HG03439 (cell line): ENCODE data around the gene RFC3.
"Not testable (repeated sequence)": the region's sequence is repeated elsewhere in the genome, so short reads cannot be mapped to it uniquely, and the experiment has no call there.

Source experiments
- ATAC-seq: cut with Tn5 transposase; IDR thresholded peaks from one replicate; pipeline ENCODE4 v1.9.1; 2021; ENCODE audit warnings: mild to moderate bottlenecking, moderate library complexity; ENCODE audit not compliant: unreplicated experiment

The RFC3 gene

GRCh38 chr13:33817901-33818706 lies at the start of gene RFC3:
Gene RFC3, plus strand, starts transcription at chr13:33818149. Its CDS starts 30 bp downstream, at chr13:33818179.
- ATAC-seq: peak; percentile 93

- ATAC-seq: no peak
Observed at GRCh38 chr13:33771296-33771695, 46.7 kb upstream of the RFC3 start.

- no peak for ATAC-seq
Observed at GRCh38 chr13:33773790-33774462, 44.0 kb upstream of the RFC3 start.

- no peak for ATAC-seq
Observed at GRCh38 chr13:33775339-33776108, 42.4 kb upstream of the RFC3 start.

- ATAC-seq: no peak
Observed at GRCh38 chr13:33776239-33776881, 41.6 kb upstream of the RFC3 start.

GRCh38 chr13:33782631-33783030 lies 35.3 kb upstream of the RFC3 start:
- ATAC-seq: no peak

- not testable (repeated sequence) for ATAC-seq
Observed at GRCh38 chr13:33783212-33783611, 34.7 kb upstream of the RFC3 start.

- no peak for ATAC-seq
Observed at GRCh38 chr13:33784738-33785137, 33.2 kb upstream of the RFC3 start.

- ATAC-seq: no peak
Observed at GRCh38 chr13:33785384-33785783, 32.6 kb upstream of the RFC3 start.

GRCh38 chr13:33787051-33787591 lies 30.8 kb upstream of the RFC3 start:
- ATAC-seq: peak; percentile 52

GRCh38 chr13:33789066-33789606 lies 28.8 kb upstream of the RFC3 start:
- no peak for ATAC-seq

GRCh38 chr13:33789739-33790138 lies 28.2 kb upstream of the RFC3 start:
- ATAC-seq: no peak

- ATAC-seq: no peak
Observed at GRCh38 chr13:33793726-33794125, 24.2 kb upstream of the RFC3 start.

GRCh38 chr13:33794576-33794975 lies 23.4 kb upstream of the RFC3 start:
- no peak for ATAC-seq

GRCh38 chr13:33796095-33796494 lies 21.9 kb upstream of the RFC3 start:
- no peak for ATAC-seq

- no peak for ATAC-seq
Observed at GRCh38 chr13:33797622-33798021, 20.3 kb upstream of the RFC3 start.

GRCh38 chr13:33798023-33798422 lies 19.9 kb upstream of the RFC3 start:
- ATAC-seq: no peak

- no peak for ATAC-seq
Observed at GRCh38 chr13:33799950-33800592, 17.9 kb upstream of the RFC3 start.

- ATAC-seq: no peak
Observed at GRCh38 chr13:33800646-33801186, 17.2 kb upstream of the RFC3 start.
